H1 (cell line): Measurements from ENCODE around the gene TM9SF1. TPM values are rescaled to one million over a fixed set of nuclear protein-coding genes. Genes with fewer than 3 reads are reported as not detected.

Source experiments
- CHD7 ChIP-seq: fragments of 300-600 bp; sonication (generic); IDR thresholded peaks from 2 replicates; pipeline ENCODE4 v1.7.1; 2012; ENCODE audit warnings: low read length, moderate library complexity, mild to moderate bottlenecking, inconsistent platforms; ENCODE audit not compliant: insufficient replicate concordance
- HDAC6 ChIP-seq: IDR thresholded peaks from one replicate; pipeline ENCODE4 v1.7.1; 2012; ENCODE audit warnings: low read depth, mild to moderate bottlenecking, inconsistent platforms, low read length, moderate library complexity
- RAD21 ChIP-seq, 2 experiments: IDR thresholded peaks in 1 of 2; conservative IDR thresholded peaks in 1 of 2; 2 replicates each; pipeline ENCODE4 v1.6.1; 2011; ENCODE audit warnings: low read depth in 2 of 2, low read length in 2 of 2, improper control_type of control experiment in 1 of 2, inconsistent platforms in 1 of 2, mild to moderate bottlenecking in 1 of 2, moderate library complexity in 1 of 2
- polyA plus RNA-seq, 7 experiments: library from polyadenylated mRNA; depleted of rRNA in 3 of 7; stranded (reverse) in 5 of 7; unstranded in 2 of 7; fragments of >200 nt in 5 of 7; fragments of 200-250 nt in 2 of 7; gene quantifications; 1 replicate in 5 of 7; 2 replicates in 1 of 7; 4 replicates in 1 of 7; pipeline versions ENCODE4 v1.2.1 to v1.2.3, GENCODE V29; 2011 to 2013; ENCODE audit warnings: missing spikeins in 2 of 7, mixed read lengths in 2 of 7
- total RNA-seq: library from RNA; stranded (reverse); fragmentation: NEBNext Ultra II Directional; extraction: Animal tissue kit (Norgen Biotek cat#: 25700); gene quantifications from 2 replicates; pipeline ENCODE4 v1.2.1, GENCODE V29; 2021

TM9SF1 gene
- total and polyA plus RNA-seq, 2 of the 8 experiments (the other 6 are each of a cell fraction or from before 2014, with no cell fraction given) = 22.2 to 29.2 TPM

GRCh38 chr14:24194186-24194872, 912 bp downstream of the TM9SF1 start (continued):
- TF ChIP-seq CHD7 = no peak
- TF ChIP-seq RAD21 (IDR thresholded peaks at IDR 0.05 in 1 of 2, conservative IDR thresholded peaks at IDR 0.05 in 1 of 2; ENCODE audit: low read depth in 2 of 2, low read length in 2 of 2) = no peak
- TF ChIP-seq HDAC6 = no peak
